ENCODE measurements around the gene ANKRD31.
A peak's percentile ranks its signal among the peaks of the same experiment; 100 is the strongest.
"Not testable (repeated sequence)": the region's sequence is repeated elsewhere in the genome, so short reads cannot be mapped to it uniquely, and the experiment has no call there.

Gene ANKRD31

GRCh38 chr5:75236322-75237316 is at the start of gene ANKRD31:
Gene ANKRD31, minus strand, starts transcription at chr5:75236878. Its CDS starts 192 bp downstream, at chr5:75236686.
- peak; percentile 54 to 84 for DNase-seq

- no peak for DNase-seq
Measured at GRCh38 chr5:75286211-75286773, 49.6 kb upstream of the ANKRD31 start.

- no peak for DNase-seq
Measured at GRCh38 chr5:75282581-75282980, 45.9 kb upstream of the ANKRD31 start.

GRCh38 chr5:75281716-75282465 is 45.2 kb upstream of the ANKRD31 start:
- peak in 1 of 2 experiments; percentile 9 for DNase-seq

- no peak for DNase-seq
Measured at GRCh38 chr5:75279321-75279720, 42.6 kb upstream of the ANKRD31 start.

- no peak for DNase-seq
Measured at GRCh38 chr5:75277463-75277862, 40.8 kb upstream of the ANKRD31 start.

- no peak for DNase-seq
Measured at GRCh38 chr5:75275756-75276155, 39.1 kb upstream of the ANKRD31 start.

GRCh38 chr5:75275147-75275546 is 38.5 kb upstream of the ANKRD31 start:
- DNase-seq, result no peak

GRCh38 chr5:75274486-75274885 is 37.8 kb upstream of the ANKRD31 start:
- DNase-seq, result no peak

GRCh38 chr5:75270605-75271004 is 33.9 kb upstream of the ANKRD31 start:
- DNase-seq, result not testable (repeated sequence)

GRCh38 chr5:75265731-75266130 is 29.1 kb upstream of the ANKRD31 start:
- DNase-seq, result peak in 1 of 2 experiments; percentile 60

- DNase-seq, result no peak
Measured at GRCh38 chr5:75262271-75262670, 25.6 kb upstream of the ANKRD31 start.

GRCh38 chr5:75260708-75261107 is 24.0 kb upstream of the ANKRD31 start:
- no peak for DNase-seq

GRCh38 chr5:75250452-75250851 is 13.8 kb upstream of the ANKRD31 start:
- DNase-seq, result not testable (repeated sequence)

GRCh38 chr5:75245023-75245422 is 8.3 kb upstream of the ANKRD31 start:
- DNase-seq, result no peak

GRCh38 chr5:75243510-75243909 is 6.8 kb upstream of the ANKRD31 start:
- no peak for DNase-seq

GRCh38 chr5:75243100-75243499 is 6.4 kb upstream of the ANKRD31 start:
- no peak for DNase-seq

GRCh38 chr5:75242067-75242466 is 5.4 kb upstream of the ANKRD31 start:
- DNase-seq, result no peak

- DNase-seq, result peak in 1 of 2 experiments; percentile 44
Measured at GRCh38 chr5:75239681-75240080, 3.0 kb upstream of the ANKRD31 start.

GRCh38 chr5:75235711-75236110 is 967 bp downstream of the ANKRD31 start:
- DNase-seq, result no peak

- no peak for DNase-seq
Measured at GRCh38 chr5:75234251-75234650, 2.4 kb downstream of the ANKRD31 start.

- no peak for DNase-seq
Measured at GRCh38 chr5:75226916-75227315, 9.8 kb downstream of the ANKRD31 start.

- no peak for DNase-seq
Measured at GRCh38 chr5:75225506-75225905, 11.2 kb downstream of the ANKRD31 start.
